DMS114 treated with DMSO at 0.1 percent for 48 hours (cell line): ENCODE data around the gene ATP2B2.

Experiments used
- DNase-seq: peaks from one replicate; lab custom pipeline; 2025; ENCODE audit not compliant: unreplicated experiment; lab: John Stamatoyannopoulos, UW

ATP2B2 gene

DNA sequence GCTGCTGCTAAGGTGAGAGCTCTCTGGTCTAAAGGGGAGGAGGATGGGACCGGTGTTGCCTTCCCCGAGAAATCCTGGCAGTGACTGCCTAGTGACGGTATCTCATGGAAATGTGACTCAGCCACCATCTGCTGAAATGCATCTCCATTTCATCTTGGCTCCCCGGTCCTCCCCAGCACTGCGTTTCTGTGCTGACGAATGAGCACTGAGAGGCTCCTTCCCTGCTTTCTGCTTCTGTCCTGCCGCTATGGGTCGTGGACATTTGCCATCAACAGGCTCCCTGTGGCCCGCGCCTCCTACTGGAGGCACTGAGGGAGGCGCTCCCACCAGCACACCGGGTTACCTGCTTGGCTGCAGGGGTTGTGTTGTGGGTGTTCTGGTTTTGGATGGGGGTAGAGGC, 170.9 kb downstream of the ATP2B2 start:
- no peak for DNase-seq

- DNase-seq: no peak
Measured at GRCh38 chr3:10334042-10334441, 171.3 kb downstream of the ATP2B2 start.

- no peak for DNase-seq
Measured at GRCh38 chr3:10333349-10333650, 172.1 kb downstream of the ATP2B2 start.

DNA sequence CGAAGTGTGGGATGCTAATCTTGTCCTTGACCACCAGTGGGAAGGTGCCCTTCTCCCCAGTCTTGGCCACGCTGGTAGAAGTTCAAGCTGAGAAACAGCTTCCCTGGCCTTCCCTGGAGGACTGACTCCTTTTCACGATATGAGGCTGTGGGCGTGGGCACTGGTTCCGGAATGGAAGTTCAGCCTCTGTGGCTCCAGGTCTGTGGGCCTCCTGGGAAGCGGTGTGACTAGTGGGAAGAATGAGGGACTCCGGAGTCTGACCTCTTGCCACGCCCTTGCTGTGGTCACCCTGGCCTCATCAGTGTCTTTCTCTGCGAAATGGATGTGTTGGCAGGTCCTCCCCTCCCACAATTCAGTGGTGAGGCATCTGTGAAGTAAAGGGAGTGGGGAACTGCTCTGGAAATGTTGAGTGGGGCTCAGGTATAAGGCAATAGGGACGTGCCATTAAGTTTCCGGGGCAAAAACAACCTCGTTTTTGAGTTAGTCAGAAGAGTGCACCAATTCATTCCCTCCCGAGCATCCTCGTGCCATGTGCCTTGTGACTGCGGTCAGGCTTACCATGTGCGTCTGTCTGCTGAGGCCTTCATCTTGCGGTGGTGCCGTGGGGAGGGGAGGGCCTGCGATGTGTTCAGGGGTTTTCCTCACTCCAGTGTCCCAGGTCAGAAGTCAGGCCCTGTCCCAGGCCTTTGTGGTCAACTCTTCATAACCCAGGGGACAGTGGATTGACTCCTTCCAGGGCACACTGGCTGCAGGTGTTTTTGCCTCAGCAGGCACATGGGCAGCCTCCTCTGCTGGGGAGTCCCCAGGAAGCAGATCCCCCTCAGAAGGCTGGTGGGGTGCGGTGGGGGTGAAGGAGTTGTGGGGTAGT, 172.7 kb downstream of the ATP2B2 start:
- DNase-seq: no peak

DNA sequence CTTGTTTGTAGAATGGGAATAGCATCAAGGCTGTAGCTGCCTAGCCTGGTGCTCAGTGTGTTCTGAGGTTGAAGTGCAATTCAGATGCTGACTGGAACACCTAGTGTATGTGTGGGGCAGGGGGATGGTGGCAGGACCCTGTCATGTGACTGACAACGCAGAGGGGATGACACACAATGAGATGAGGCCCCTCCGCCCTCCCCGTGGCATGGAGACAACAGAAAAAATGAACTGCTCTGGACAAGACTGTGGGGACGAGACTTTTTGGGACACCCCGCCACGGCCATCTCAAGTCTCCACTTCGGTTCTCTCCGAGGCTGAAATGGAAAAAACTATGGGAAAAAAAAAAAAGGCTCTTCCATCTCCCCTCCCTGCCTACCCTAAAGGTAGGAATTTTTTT, 174.1 kb downstream of the ATP2B2 start:
- DNase-seq: no peak

DNA sequence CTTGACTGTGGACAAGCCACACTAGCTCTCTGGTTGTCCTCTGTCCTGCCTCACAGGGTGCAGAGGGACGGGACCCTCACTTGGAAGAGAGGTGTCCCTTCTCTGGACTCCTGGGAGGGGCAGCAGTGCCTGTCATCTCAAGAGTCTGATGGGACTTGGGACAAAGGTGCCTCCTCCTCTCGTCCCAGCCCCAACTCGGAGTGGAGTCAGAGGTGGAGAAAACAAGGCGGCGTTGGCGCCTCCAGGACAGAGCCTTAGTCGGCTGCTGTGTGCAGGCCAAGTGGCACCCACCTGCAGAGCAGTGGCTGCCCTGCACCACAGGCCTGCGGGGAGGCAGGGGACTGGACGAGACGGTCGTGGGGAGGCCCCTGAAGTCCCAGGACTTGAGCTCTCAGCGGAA, 175.1 kb downstream of the ATP2B2 start:
- DNase-seq: no peak

GRCh38 chr3:10329495-10330015, 175.8 kb downstream of the ATP2B2 start:
- DNase-seq: no peak

DNA sequence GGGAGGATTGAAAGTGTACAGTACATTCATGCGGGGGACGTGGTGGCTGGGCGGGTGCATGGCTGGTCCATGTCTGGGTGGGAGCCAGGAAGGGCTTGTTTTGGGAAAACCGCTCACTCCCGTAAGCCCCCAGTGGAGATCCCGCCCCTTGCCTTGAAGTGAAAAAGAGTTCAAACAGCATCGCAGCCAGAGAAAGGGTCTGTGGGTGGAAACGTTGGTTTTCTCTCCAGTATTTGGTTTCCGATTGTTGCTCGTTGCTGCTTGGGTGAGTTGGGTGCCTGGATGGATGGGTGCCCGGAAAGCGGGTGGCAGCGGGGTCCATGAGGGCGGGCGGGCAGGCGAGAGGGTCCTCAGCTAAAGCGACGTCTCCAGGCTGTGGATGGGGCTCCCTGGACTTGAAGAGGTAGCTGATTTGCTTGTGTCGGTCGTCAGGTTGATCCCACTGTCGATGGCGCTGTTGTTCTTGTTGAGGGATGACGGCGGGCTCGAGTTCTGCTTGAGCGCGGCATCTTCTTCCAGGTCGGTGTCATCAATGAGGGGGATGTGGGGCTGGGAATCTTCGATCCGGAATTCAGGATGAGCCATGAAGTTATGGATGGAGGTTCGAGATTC, 176.8 kb downstream of the ATP2B2 start:
- DNase-seq: no peak

- no peak for DNase-seq
Measured at GRCh38 chr3:10327592-10327991, 177.8 kb downstream of the ATP2B2 start.

DNA sequence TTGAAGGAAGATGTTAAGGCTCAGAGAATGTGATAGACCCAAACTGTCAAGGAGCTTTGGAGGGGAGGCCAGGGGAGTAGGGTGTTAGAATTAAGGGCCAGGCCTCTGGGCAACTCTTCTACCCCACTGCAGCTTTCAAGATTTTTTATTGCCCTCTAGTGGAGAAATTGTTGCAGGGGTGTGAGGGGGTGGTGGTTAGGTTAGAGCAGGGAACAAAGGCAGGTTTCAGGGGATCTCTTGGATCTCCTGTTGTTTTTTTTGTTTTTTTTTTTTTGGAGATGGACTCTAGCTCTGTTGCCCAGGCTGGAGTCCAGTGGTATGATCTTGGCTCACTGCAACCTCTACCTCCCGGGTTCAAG, 183.1 kb downstream of the ATP2B2 start:
- DNase-seq: no peak

- no peak for DNase-seq
Measured at GRCh38 chr3:10321630-10322351, 183.6 kb downstream of the ATP2B2 start.

DNA sequence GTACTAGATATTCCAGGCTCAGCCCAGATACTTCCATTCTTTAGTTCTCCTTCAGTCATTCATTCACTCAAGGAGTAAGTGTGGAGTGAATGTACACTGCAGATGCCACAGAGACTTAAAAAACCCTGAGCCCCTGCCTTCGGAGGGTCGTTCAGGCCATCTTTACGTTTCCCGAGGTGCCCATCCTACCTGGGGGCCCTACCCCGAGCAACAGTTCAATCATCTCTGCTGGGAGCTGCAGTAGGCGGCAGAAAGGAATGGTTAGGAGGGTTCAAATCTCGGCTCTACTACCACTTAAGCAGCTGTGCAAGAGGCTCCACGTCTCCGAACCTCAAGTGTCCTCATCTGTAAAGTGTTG, 185.1 kb downstream of the ATP2B2 start:
- no peak for DNase-seq

DNA sequence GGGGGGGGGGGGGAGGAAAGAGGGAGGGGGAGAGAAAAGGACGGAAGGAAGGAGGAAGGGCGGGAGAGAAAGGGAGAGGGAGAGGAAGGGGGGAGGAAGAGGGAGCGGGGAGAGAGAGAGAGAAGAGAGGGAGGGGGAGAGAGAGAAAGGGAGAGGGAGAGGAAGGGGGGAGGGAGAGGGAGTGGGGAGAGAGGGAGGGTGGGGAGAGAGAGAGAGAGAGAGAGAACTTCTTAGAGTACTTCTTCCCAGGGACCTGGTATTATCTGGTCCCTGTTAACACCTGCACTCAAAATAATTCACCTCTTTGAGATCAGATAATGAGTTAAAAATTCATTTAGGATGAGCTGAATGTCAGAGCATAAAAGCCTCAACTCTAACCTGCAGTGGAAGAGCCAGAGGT, 185.6 kb downstream of the ATP2B2 start:
- DNase-seq: no peak

- DNase-seq: no peak
Measured at GRCh38 chr3:10319251-10319650, 186.1 kb downstream of the ATP2B2 start.

- DNase-seq: no peak
Measured at GRCh38 chr3:10317961-10318350, 187.4 kb downstream of the ATP2B2 start.

DNA sequence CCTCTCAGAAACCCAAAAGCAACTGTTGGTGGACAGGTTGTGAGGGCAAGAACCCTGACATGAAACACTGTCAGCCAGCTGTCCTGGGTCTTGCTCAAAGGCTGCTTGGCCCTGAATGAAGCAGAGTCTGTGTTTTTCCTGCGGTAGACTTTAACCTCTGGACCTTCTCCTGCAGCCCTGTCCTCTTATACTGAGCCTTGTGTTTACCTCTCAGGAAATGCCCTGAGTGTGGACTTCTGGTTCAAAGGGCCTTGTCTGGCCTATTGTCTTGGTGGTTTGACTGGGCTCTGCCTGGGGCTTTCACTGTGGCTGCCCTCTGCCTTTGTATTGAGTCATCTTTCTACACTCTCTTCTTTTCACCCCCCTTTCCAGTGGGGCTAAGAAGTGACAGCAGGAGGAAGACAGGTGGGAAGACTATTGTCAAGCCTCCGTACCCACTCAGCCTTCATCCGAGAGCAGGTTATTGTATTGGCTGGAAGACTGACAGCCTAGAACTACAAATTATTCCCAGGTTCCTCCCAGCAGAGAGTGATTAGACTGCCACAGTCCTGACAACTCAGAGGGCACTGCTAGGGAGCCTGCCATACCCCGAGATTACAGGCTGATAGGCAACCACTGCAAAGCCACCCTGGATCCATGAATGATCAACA, 187.9 kb downstream of the ATP2B2 start:
- DNase-seq: no peak

DNA sequence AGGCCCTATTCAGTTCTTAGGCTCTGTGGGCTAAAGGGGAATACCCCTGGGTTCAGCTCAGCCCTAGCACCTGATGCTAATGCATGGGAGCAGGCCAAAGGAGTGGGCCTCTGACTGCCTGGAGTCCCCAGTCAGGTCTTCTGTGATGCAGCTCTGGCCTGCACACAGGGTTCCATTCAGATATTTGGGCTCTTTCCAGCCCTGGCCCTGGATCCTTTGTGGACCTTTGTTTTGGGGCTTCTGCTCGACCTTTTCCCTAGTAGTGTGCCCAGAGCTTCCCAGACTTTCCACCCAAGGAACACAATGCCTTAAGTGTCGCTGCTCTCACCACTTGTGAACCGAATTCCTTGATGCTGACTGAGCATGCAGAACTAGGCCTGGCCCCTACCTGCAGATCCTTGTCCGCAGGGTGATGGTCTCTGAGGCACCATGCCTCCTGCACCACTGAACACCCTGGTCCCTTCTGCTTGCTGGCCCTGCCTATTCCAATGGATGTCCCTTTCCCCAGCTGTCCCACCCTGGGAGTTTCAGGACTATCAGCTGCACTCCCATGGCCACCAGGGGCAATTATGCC, 189.5 kb downstream of the ATP2B2 start:
- no peak for DNase-seq

DNA sequence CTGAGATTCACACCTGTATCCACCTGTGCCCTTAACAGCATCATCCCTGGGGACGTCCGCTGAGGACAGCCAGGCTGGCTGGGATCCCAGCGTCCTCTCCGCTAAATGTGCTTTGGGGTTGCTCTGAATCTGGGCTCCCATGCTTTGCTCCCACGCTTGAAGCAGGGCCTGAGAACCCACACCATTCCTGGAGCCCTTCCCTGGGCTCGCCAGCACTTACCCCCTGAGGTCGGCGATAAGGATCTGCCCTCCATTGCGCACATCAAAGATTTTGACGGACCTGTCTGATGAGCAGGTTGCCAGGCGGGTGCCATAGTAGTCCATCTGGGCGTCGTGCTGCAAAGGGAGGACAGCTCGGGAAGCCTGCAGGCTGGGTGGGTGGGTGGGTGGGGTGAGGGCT, 190.3 kb downstream of the ATP2B2 start:
- DNase-seq: no peak

DNA sequence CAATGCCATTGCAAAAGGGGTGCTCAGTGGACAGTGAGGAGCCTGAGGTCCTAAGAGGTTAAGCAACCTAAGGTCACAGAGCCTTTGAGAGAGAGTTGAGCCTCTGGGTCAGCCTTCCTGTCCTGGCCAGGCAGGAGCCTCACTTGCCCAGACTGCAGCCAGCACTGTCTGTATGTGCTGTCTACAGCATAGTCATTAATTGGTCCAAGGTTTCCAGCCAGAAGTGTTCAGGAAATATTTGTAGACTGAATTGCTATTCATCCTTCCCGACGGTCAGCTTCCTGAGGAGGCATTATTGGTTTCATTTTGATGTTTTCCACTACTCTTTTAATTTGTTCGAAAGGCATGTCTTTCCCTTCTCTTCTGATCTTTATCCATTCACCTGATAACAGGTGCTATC, 192.5 kb downstream of the ATP2B2 start:
- DNase-seq: no peak

- no peak for DNase-seq
Measured at GRCh38 chr3:10312391-10312790, 193.0 kb downstream of the ATP2B2 start.

DNA sequence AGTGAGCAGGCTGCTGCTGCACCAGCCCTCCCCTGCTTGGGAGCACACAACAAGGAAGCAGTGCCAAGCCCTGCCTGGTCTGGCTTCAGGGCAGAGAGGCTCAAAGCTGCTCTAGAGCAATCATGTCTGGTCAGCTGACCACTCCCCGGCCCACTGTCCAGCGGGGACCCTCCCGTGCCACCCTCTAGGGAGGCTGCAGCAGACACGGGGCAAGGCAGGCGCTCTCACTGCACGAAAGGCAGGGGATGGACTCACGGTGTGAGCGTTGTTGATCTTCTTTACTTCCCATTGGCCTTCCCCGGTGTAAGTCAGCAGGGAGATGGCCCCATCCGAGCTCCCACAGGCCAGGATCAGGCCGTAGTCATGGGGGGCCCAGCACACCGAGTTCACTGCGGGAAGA, 193.7 kb downstream of the ATP2B2 start:
- DNase-seq: no peak
